Parathyroid adenoma (tissue), 2 donors: ENCODE results near the gene PPP1R1C.

Source experiments
- H2AFZ ChIP-seq: fragments of 300-600 bp; sonication (generic); one replicate; pipeline ENCODE4 v1.7.0; 2017; ENCODE audit warnings: antibody characterized with exemption, mild to moderate bottlenecking
- H3K27ac ChIP-seq: fragments of 300-600 bp; sonication (generic); one replicate; pipeline ENCODE4 v1.7.0; 2017
- H3K27me3 ChIP-seq: fragments of 300-600 bp; sonication (generic); one replicate; pipeline ENCODE4 v1.7.0; 2017; ENCODE audit warnings: low read length; ENCODE audit not compliant: control insufficient read depth, insufficient read depth
- H3K36me3 ChIP-seq: fragments of 300-600 bp; sonication (generic); one replicate; pipeline ENCODE4 v1.7.0; 2017; ENCODE audit warnings: low read length; ENCODE audit not compliant: control insufficient read depth, insufficient read depth
- H3K4me1 ChIP-seq: fragments of 300-600 bp; sonication (generic); one replicate; pipeline ENCODE4 v1.7.0; 2017; ENCODE audit warnings: control low read depth
- H3K4me2 ChIP-seq: fragments of 300-600 bp; sonication (generic); one replicate; pipeline ENCODE4 v1.7.0; 2017; ENCODE audit warnings: low read length
- H3K4me3 ChIP-seq: fragments of 300-600 bp; sonication (generic); one replicate; pipeline ENCODE4 v1.7.0; 2017; ENCODE audit warnings: low read depth, low read length
- H3K79me2 ChIP-seq: fragments of 300-600 bp; sonication (generic); one replicate; pipeline ENCODE4 v1.7.0; 2017; ENCODE audit warnings: control low read depth
- H3K9ac ChIP-seq: fragments of 300-600 bp; sonication (generic); one replicate; pipeline ENCODE4 v1.7.0; 2017; ENCODE audit warnings: mild to moderate bottlenecking
- H3K9me3 ChIP-seq: fragments of 300-600 bp; sonication (generic); one replicate; pipeline ENCODE4 v1.7.0; 2017; ENCODE audit warnings: low read length; ENCODE audit not compliant: control insufficient read depth
- CTCF ChIP-seq: fragments of 300-600 bp; sonication (generic); IDR thresholded peaks from one replicate; pipeline ENCODE4 v1.7.0; 2017; ENCODE audit warnings: antibody characterized with exemption, mild to moderate bottlenecking
- donor health status: primary hyperparathyroidism.

Gene PPP1R1C

GRCh38 chr2:182068811-182069210 is 83.2 kb downstream of the PPP1R1C start:
- Histone ChIP-seq H3K36me3 (no peaks in the 10 kb centered on the region), H2AFZ (no peak overlapping the region), H3K4me1 (no peaks in the 10 kb centered on the region), H3K27me3 (no peaks in the 10 kb centered on the region), H3K79me2 (no peaks in the 10 kb centered on the region), H3K27ac (no peak overlapping the region), H3K4me2 (no peak overlapping the region), H3K9ac (no peak overlapping the region), H3K4me3 (no peak overlapping the region), H3K9me3 (no peaks in the 10 kb centered on the region)
- TF ChIP-seq CTCF: no peak

- no peak overlapping the region for H3K4me3 ChIP-seq
- no peaks in the 10 kb centered on the region for H3K27me3 ChIP-seq
- H3K4me2 ChIP-seq: no peak overlapping the region
- H3K9ac ChIP-seq: no peak overlapping the region
- H3K4me1 ChIP-seq: no peaks in the 10 kb centered on the region
- no peaks in the 10 kb centered on the region for H3K36me3 ChIP-seq
- H3K27ac ChIP-seq: no peak overlapping the region
- H2AFZ ChIP-seq: no peak overlapping the region
- H3K9me3 ChIP-seq: no peaks in the 10 kb centered on the region
- no peak for TF ChIP-seq CTCF
- H3K79me2 ChIP-seq: no peaks in the 10 kb centered on the region
Observed at GRCh38 chr2:182069416-182069815, 83.8 kb downstream of the PPP1R1C start.

- no peaks in the 10 kb centered on the region for H3K27me3 ChIP-seq
- no peaks in the 10 kb centered on the region for H3K36me3 ChIP-seq
- H3K9me3 ChIP-seq: no peaks in the 10 kb centered on the region
- H3K9ac ChIP-seq: no peak overlapping the region
- no peaks in the 10 kb centered on the region for H3K79me2 ChIP-seq
- H2AFZ ChIP-seq: no peak overlapping the region
- no peak overlapping the region for H3K4me2 ChIP-seq
- H3K4me1 ChIP-seq: no peaks in the 10 kb centered on the region
- H3K4me3 ChIP-seq: no peak overlapping the region
- TF ChIP-seq CTCF: no peak
- no peak overlapping the region for H3K27ac ChIP-seq
Observed at GRCh38 chr2:182069908-182070307, 84.3 kb downstream of the PPP1R1C start.

GRCh38 chr2:182070736-182071135 is 85.1 kb downstream of the PPP1R1C start:
- no peak for TF ChIP-seq CTCF
- H3K4me3 ChIP-seq: no peak overlapping the region
- H3K4me1 ChIP-seq: no peaks in the 10 kb centered on the region
- H3K4me2 ChIP-seq: no peak overlapping the region
- H3K27ac ChIP-seq: no peak overlapping the region
- no peak overlapping the region for H2AFZ ChIP-seq
- no peak overlapping the region for H3K9ac ChIP-seq
- no peaks in the 10 kb centered on the region for H3K79me2 ChIP-seq
- no peaks in the 10 kb centered on the region for H3K27me3 ChIP-seq
- H3K9me3 ChIP-seq: no peaks in the 10 kb centered on the region
- no peaks in the 10 kb centered on the region for H3K36me3 ChIP-seq

GRCh38 chr2:182072861-182073260 is 87.2 kb downstream of the PPP1R1C start:
- Histone ChIP-seq H3K27me3 (no peaks in the 10 kb centered on the region), H3K36me3 (no peaks in the 10 kb centered on the region), H2AFZ (no peak overlapping the region), H3K9ac (no peak overlapping the region), H3K4me1 (no peaks in the 10 kb centered on the region), H3K4me3 (no peak overlapping the region), H3K4me2 (no peak overlapping the region), H3K9me3 (no peaks in the 10 kb centered on the region), H3K27ac (no peak overlapping the region), H3K79me2 (no peaks in the 10 kb centered on the region)
- TF ChIP-seq CTCF: no peak
